NCI-H1694 (cell line): ENCODE measurements around the gene TRIM77.
"Not testable (repeated sequence)": the region's sequence is repeated elsewhere in the genome, so short reads cannot be mapped to it uniquely, and the experiment has no call there.

Experiments
- DNase-seq: peaks from one replicate; lab custom pipeline; 2025; lab: John Stamatoyannopoulos, UW

Gene TRIM77, protein sequence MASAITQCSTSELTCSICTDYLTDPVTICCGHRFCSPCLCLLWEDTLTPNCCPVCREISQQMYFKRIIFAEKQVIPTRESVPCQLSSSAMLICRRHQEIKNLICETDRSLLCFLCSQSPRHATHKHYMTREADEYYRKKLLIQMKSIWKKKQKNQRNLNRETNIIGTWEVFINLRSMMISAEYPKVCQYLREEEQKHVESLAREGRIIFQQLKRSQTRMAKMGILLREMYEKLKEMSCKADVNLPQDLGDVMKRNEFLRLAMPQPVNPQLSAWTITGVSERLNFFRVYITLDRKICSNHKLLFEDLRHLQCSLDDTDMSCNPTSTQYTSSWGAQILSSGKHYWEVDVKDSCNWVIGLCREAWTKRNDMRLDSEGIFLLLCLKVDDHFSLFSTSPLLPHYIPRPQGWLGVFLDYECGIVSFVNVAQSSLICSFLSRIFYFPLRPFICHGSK

DNA sequence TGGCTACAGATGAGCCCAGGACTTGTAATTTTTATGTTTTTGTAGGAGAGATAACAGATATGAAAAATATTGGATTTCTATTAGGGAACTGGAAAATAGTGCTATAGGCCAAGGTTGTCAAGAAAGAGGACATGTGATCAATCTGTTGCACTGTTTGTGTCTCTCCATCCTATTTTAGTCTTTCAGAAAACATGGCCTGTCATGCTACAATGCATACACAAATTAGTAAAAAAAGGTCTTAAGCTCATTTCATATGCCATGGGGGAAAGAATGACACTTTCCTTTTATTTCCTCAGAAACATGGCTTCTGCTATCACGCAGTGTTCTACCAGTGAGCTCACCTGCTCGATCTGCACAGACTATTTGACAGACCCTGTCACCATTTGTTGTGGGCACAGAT is at the start of gene TRIM77:
TSS of gene TRIM77 (plus strand) at position 301 of the 400 bp plus-strand sequence. CDS start at position 301, 0 bp downstream.
- not testable (repeated sequence) for DNase-seq

DNA sequence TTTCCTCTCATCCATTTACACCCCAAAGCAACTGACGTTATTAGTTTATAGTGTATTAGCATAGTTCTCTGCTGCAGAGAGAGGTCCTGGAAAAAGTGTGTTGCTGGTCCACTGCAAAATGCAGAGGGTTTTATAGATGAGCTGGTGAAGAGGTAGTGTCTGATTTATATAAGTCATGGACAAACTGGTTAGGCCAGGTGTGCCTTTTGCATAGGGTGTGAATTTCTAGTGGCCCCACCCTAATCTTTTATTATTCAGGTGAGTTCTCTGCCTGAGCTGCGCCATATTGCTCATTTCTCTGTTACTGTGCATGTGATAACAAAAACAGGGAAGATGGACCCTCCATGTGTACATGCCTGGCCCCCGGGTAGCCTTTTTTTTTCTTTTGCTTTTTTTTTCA is 43.1 kb upstream of the TRIM77 start:
- DNase-seq = no peak

DNA sequence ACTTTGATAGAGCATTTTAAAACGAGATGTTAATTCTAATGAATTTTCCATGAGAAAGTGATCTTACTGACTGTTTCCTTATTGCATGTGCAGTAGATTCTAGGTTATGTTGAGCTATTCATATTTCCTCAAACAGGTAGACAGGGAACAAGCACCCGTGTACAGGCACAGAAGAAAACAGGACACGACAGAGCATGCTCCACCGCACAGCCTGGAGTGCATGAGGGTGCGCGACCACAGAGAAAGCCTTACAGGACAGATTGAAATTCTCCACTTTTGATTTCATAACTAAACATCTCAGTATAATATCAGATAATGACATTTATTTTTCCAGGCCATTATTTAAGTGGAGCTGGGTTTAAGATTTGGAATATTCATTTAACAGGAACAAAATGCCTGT is 41.9 kb upstream of the TRIM77 start:
- not testable (repeated sequence) for DNase-seq

DNA sequence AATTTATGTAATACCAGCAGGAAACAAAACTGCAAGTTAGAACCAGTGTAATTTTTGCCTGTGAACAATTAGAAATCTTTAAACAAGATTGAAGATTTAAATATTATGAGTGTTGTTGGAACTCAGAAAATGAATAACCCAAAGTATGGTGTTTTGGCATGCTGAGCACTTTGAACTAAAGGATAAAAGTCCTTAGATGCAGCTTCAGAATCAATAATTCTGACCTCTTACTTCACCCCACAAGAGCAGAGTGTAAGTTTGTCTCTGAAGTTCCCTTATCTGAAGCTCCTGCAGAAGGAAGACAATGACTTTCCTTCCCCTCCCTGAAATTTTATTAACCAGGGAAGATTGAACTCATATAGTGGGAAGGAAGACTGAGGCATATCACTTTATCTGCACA is 40.5 kb upstream of the TRIM77 start:
- not testable (repeated sequence) for DNase-seq

DNA sequence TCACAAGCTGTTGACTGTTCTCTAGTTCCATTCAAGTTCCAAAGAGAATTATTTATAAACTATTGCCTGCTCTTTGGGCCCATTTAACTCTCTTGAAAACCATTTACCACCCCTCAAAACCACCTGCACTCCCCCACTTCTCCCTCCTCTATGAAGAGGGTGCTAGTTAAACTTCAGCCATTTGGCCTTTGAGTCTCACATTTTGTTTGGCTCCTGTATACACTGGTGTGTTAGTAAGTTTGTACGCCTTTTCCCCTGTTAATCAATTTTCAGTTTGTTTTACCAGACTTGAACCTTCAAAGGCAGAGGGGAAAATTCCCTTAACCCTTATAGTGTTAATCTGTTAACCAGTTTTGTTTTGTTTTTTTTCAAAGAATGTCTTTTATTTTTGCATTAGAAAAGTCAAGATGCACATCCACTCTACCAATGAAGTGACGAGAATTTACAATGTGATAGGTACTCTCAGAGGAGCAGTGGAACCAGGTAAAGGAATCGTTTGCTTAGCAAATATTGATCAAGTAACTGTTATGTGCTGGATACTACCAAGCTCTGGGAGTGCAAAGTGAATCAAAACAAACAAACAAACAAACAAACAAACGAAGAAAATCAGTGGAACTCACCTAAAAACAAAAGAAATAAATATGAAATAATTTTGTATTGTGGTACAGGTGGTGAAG is 40.0 kb upstream of the TRIM77 start:
- DNase-seq = not testable (repeated sequence)

DNA sequence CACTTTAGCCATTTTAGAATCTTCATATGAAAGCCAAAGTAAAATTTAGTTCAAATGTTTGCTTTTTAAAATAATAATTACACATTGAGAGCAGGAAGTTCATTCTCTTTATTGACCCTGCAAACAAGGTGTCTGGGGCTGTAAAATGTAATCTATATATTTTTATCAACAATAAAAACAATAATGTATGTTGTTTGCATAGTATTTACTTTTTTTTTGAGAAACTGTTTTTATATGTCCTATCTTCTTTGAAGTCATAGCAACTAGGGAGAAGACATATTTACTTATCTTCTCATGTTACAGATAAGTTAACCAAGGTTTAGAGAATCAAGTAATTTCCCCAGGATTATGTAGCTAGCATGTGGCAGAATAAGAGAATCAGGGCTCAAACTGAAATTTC is 37.6 kb upstream of the TRIM77 start:
- DNase-seq = not testable (repeated sequence)

DNA sequence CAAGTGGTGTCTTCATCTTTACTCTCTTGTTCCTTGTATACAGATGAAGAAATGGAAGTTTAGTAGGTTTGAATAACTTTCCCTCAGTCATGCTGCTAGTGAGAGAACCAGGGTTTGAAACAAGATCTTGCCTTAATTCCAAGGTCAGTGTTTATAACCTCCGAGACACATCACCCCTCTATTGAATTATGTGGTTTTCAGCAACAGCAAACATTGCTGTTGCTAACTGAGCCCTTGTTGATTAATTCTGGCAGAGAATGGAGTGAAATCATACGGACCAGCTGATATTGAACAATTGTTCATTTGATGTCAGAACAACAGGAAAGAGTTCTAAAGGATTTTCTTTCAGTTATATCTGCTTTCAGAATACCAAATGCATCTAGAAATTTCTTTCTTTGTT is 36.7 kb upstream of the TRIM77 start:
- DNase-seq = not testable (repeated sequence)

DNA sequence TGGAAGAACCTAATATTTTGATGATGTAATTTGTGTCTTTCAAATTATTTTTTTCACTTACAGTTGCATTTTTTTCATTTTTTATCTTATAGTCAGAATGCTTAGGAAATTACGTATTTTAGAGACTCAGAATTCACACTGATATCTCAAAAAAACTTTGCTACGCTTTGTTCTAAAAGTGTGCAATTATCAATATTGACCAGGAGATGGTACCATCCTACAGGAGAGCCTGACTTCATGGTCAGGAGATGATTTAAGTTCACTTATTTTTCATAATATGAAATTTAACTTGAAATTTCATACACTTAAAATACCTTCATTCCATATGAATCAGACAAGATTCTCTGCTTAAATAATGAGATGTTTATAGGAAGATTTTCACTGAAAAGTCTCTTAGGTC is 34.7 kb upstream of the TRIM77 start:
- not testable (repeated sequence) for DNase-seq

DNA sequence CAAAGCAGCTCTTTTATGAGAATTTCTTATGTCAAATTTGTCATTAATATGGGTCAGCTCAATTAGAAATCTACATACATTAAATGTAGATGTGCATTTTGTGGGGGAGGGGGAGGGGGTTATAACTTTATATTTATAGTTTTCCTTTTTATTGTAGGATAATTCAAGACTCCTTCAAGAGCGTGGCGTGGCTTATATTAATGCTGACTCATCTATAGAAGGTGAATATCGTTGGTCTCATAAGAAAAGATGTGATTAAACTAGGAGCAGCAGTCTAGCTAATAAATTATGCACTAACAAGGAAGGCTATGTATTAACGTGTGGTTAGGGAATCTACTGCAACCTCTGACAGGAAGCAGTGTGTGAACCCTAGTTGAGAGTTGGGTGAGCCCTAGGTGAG is 34.2 kb upstream of the TRIM77 start:
- DNase-seq = not testable (repeated sequence)

DNA sequence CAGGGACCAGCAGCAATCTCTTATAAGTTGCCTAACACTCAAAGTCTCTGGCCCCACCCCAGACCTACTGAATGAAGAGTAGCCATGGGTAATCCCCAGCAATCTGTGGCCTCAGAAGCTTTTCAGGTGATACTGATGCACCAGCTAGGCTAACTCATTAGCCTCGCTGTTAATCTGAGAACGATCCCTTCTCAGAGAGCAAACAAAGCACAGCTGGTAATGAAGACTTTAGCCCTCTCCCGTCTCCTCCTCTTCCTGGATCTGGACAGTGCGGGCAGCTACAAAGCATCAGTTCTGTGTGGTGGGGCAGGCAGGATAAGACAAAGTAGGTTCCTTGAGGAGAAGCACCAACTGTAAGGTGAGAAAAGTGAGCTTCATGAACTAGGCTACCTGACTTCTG is 3.0 kb upstream of the TRIM77 start:
- not testable (repeated sequence) for DNase-seq

DNA sequence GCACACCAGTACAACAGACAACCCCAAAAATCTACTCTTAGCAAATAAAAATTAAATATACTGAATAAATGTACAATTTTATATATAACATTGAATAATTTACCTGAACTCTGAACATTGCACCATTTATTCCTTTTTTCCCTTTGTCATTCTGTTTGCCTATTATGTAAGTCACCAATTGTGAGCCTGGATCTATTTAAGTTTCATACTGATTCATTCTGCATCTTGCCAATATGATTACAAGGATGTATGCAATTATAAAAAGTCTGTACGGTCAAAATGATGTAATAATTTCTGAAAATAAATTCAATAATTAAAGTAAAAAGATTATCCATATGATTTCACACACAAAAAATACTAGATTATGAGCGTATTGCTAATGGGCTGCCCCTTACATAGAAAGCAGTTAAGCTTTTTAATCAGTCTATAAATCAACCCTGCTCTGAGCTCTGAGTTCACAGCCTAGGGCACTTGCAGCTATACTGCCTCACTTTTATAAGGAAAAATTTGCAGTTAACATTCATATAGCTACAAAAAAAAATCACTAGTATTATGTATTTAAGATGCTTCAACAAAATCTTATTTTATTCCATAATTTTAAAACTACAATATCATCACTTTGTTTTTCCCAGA is 14.9 kb downstream of the TRIM77 start:
- not testable (repeated sequence) for DNase-seq

DNA sequence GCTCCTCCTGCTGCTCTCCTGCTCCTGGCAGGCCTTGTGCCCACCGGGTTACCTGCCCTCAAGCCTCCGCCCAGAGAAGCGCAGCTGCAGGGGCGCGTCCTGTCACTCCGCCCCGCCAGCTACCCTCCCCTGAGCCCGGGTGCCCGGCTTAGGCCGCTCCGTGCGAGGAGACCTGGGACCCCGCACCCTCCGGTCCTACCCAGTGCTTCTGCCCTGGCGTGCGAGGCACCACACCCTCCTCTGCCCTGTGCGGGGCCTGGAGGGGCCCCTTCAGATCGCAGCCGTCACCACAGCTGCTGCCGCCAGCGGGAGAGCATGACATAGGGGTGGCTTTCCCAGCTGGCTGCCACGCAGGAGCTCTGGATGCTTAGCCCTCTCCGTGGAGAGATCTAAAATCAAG is 20.1 kb downstream of the TRIM77 start:
- not testable (repeated sequence) for DNase-seq

DNA sequence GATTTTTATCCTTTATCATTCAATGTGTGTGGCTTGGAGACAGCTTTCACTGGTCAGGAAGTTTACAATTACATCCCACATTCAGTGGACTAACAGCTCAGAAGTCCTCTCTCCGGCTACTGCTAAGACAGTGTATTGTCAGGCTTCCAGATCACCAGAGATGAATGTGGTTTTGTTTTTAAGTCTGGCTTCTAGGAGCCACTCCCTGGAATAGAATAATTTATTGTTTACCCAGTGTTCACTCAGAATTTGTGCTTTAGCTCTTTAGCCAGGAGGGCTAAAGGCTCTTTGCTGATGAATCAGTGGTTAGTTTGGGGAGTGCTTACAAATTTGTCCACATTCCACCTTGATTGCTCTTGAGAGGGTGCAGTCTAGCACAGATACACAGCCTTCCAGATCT is 26.5 kb downstream of the TRIM77 start:
- DNase-seq = no peak

DNA sequence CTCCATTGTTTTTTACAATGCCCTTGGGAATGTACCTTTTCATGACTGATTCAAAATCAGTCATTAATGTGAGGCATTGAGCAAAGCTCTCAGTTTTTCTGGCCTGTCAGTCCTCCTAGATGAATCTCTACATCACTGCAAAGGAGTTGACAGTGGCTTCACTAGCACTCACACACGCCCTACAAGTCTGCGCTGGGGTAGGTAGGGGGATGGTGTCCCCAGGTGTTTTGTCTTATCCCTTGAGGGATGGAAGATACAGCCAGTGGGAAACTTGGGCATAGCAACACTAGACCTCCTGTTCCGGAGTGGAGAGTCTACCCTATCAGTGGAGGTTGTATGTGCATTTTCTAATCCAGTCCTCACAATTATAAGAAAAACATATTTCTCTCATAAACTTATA is 27.0 kb downstream of the TRIM77 start:
- DNase-seq = no peak

DNA sequence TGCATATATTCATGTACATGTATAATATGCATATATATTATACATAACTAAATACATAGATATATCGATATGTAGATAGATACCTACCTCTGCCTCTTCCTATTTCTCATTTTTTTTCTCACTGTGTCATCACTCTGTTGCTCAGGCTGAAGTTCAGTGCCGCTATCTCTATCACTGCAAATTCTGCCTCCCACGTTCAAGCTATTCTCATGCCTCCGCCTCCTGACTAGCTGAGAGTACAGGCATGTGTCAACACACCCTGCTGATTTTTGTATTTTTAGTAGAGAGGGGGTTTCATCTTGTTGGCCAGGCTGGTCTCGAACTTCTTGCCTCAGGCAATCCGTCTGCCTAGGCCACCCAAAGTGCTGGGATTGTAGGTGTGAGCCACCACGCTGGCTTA is 31.3 kb downstream of the TRIM77 start:
- DNase-seq = not testable (repeated sequence)

DNA sequence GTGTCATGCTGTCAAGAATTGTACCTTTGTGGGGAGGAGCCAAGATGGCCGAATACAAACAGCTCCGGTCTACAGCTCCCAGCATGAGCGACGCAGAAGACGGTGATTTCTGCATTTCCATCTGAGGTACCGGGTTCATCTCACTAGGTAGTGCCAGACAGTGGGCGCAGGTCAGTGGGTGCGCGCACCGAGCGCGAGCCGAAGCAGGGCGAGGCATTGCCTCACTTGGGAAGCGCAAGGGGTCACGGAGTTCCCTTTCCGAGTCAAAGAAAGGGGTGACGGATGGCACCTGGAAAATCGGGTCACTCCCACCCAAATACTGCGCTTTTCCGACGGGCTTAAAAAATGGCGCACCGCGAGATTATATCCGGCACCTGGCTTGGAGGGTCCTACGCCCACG is 34.1 kb downstream of the TRIM77 start:
- not testable (repeated sequence) for DNase-seq

DNA sequence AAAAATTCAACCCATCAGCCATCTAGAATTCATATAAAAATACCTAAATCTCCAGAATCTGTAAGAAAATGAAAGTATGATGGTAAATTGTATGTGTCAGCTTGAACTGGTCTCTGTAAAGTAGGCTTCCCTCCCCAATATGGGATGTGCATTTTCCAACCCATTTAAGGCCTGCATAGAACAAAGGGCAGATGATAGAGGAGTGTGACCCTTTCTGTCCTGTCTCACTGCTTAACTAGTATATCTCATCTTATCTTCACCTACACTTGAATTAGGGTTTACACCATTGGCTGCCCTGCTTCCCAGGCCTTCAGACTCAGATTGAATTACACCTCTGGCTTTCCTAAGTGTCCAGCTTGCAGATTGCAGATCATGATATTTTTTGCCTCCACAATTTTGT is 40.7 kb downstream of the TRIM77 start:
- not testable (repeated sequence) for DNase-seq
